Measurements from ENCODE around the gene CARD8.

- TF ChIP-seq EP300 (IDR thresholded peaks at IDR 0.05): no peak
- no peak for TF ChIP-seq CTCF (IDR thresholded peaks at IDR 0.05)
- TF ChIP-seq POLR2A (IDR thresholded peaks at IDR 0.05): no peak
Measured at GRCh38 chr19:48169578-48169938, 86.2 kb downstream of the CARD8 start.

Measured in tibial nerve (tissue), 4 donors.